Measurements from ENCODE around the gene XRN2. TPM values are rescaled to one million over a fixed set of nuclear protein-coding genes. Genes with fewer than 3 reads are reported as not detected.

XRN2 gene
- polyA plus RNA-seq, 3 donors = 104 to 114 (median 112) TPM

DNA sequence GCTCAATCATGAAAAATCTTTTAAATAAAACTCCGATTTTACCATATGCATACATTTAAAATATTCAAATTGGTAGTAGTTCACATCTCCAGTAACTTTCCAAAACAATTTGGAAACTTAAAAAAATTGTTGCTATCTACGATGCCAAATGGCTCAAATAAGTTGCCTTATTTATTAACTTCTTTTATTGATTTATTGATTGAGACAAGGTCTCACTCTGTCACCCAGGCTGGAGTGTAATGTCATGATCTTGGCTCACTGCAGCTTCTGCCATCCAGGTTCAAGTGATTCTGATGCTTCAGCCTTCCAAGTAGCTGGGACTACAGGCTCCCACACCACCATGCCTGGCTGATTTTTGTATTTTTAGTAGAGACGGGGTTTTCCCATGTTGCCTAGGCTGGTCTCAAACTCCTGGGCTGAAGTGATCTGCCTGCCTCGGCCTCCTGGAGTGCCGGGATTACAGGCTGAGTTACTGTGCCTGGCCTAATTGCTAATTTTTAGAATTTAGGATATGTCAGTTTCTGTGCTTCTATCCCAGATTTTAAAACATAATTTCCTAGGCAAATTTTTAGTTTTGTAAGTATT is 81.3 kb downstream of the XRN2 start:
- DNase-seq (ENCODE audit: low read depth in 3 of 3, low spot score in 2 of 3) = no peak

DNA sequence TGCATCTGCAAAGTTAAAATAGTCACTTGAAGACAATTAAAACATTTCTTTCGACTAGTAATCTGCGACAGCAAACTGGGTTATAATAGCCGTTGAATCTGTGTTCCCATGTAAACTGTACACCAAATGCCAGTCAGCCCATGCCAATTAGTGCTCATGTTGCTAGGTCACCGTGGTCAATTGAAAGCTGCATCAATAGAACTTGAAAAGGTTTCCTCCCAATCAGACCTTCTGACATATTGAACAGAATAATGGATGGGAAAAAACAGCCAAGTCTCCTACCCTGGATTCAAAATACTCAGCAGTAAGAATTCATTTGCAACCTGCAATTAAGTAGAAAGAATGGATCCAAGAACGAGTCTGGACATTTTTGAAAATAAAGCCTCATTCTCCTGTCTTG is 83.0 kb downstream of the XRN2 start:
- DNase-seq (ENCODE audit: low read depth in 3 of 3, low spot score in 2 of 3) = no peak

DNA sequence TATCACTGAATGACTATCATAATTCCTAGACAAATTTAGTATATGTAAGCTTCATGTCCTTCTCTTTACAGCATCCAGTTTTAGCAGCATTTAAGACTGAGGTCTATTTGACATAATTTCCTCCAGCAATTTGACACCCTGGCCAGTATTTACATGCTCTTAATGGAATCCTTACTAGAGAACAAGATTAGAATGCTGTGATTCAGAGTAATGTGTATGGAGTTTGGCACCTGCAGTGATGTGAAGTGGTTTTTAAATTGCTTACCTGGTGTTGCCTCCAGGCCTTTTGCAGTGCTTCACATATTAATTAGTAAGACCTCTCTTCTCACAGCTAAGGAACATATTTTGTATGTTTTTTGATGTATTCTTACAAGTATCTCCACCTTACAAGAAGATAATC is 84.4 kb downstream of the XRN2 start:
- no peak for DNase-seq (ENCODE audit: low read depth in 3 of 3, low spot score in 2 of 3)

DNA sequence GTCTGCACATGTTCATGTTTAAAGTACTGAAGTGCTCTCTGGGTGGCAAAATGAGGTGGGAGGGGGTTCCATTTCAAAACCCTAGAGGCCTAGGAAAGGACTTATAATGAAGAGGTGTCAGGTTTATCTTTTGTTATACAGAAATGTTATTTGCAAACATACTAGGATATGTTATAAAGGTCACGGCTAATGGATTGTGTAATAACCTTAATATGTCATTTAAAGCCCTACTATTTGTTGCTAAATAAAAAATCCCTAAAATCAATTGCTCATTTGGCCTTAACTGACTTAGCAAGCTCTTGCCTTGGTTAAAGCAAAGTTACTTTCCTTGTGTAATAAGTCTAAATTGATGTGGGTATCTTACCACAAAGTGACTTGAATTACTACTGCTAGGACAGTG is 85.4 kb downstream of the XRN2 start:
- no peak for DNase-seq (ENCODE audit: low read depth in 3 of 3, low spot score in 2 of 3)

DNA sequence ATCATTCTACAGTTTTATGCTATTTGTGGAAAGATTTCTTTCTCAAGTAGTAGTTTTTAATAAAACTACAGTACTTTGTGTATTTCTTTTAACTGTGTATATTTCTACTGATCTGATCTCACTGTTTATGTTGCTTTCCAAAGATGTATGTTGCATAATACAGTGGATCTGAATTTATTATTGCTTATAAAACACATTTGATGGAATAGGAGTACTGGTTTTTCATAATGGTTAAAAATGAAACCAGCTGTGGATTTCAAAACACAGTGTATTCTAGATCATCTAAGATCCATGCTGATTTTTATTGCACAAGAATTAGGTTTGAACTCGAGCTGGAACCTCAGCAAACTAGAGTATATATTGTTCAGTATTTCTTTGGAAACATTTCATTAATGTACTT is 86.2 kb downstream of the XRN2 start:
- DNase-seq (ENCODE audit: low read depth in 3 of 3, low spot score in 2 of 3) = no peak

DNA sequence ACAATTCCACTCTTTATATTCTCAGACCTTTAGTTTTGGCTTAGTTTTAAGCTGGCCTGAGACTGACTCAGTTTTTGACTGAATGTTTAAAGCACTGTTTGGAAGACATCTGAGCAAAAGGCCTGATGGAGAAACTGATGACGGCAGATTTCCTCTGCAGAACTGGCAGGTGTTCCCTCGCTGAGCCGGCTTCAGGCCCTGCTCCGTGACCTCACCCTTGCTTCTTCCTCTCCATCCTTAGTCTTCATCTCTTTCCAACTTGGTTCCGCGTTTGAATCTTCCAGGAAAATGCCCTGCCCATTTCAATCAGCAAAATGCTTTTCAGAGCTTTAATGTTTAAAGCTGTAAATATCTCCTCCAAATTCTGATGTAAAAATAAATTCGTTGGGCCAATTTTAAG is 87.6 kb downstream of the XRN2 start:
- no peak for DNase-seq (ENCODE audit: low read depth in 3 of 3, low spot score in 2 of 3)

DNA sequence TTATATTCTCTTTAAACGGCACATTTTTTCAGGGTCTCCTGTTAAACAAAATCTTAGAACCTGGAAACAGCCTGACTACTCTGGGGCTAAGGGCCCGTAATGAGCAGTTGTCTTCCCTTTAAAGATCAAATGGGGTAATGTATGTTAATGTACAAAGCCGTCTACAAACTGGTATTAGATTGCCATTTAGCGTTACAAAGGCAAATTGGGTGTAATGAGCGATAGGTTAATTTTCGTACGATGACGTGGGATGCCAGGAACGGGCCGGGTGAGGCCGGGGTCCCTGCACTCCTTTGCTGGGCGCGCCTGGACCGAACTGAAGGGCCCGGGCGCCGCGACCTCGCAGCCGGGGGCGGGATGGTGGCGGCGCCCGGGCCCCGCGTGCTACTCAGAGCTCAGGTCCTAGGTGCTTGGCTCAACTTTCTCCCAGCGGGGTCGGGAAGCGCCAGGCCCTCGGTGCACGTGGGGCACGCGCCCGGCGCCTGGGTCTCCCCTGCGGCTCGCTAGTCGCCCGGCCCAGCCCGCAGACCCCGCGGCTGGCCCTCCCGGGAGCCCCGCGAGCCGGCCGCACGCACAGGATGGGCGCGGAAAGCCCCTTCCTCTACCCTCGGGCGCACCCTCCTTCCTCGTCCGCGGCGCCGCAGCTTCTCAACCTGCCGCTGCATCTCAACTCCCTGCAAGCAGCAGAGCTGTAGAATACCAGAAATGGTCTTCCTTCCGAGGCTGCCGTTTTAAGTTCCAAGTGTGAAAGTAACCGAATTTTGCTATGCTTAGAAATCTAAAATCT is 88.2 kb downstream of the XRN2 start:
- DNase-seq (ENCODE audit: low read depth in 3 of 3, low spot score in 2 of 3) = no peak

DNA sequence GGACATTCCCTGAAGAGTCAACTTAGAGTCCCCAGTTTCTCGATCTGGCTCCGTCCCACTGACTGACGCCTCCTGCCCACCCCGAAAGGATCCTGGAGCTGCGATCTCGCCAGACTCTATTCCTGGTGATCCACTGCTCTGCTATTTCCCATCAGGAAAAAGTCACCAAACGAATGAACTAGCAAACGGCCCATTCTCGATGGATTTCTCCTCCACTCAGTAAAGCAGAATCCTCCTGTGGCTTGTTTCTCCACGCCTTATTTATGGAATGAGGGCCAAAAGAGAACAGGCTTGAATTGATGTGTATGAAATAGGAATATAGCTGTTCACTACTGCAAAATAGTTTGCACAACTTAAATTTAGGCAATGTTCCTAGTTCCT is 88.8 kb downstream of the XRN2 start:
- no peak for DNase-seq (ENCODE audit: low read depth in 3 of 3, low spot score in 2 of 3)

DNA sequence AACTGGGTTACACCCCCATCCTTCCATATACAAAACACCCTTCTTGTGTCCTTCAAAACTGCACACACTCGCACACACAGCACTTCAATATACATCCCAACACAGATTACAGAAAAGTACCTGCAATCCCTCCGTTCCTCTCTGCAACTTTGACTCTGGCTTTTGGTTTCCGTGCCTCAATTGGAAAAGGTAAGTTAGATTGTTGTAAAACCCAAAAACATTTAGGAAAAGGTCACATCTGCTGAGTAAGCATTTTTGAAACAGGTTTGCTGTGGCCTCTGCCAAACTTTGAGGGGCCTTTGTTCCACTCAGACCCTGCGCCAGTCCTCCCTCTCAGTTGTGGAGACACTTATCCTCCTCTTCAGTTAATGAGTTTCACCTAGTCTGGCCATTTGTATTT is 90.0 kb downstream of the XRN2 start:
- DNase-seq (ENCODE audit: low read depth in 3 of 3, low spot score in 2 of 3) = no peak

DNA sequence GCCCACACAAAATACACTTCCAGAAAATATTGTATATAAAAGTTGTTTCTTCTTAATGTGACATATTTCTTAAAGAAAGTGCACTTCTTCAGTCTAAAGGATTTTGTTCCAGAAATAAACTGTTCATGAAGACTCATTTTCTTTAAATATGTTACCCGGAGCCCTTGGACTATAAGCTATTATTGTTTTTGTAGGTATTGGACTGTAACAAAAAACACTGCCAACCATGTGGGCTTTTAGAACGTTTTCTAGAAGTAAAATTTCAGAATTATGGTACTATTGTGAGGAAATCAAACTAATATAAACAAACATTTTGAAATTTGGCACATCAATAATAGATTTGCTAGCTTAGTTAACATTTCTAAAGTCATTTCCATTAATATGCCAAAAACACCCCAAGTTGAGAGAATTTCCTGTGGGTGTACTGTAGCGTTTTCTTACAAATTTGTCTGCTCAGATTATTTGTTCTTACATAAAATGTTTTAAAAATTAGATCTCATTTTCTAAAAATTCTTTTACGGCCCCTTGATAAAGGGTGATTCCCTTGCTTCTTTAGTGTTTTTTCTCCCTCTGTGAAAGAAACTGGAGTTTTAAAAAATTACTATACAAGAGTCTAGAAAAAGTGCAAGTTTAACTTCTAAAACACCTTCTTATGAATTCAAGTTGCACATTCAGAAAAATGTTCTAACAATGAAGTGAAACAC is 90.8 kb downstream of the XRN2 start:
- no peak for DNase-seq (ENCODE audit: low read depth in 3 of 3, low spot score in 2 of 3)

DNA sequence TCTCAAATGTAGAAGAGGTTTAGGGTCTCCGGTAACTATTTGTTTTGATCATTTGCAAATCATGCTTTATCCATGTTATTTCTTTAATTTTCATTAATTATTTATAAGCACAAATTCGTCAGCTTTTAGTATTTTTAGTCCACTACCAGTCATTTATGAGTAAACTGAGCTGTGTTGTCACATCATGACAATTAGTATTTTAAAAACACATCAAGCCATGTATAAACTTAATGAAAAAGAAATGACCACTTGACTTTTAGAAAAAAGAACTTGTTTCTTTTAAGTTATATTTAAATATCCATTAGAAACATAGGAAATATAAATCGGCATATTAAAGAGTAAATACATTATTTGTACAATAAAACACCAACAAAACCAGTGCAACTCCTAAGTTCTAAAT is 91.4 kb downstream of the XRN2 start:
- DNase-seq (ENCODE audit: low read depth in 3 of 3, low spot score in 2 of 3) = no peak

DNA sequence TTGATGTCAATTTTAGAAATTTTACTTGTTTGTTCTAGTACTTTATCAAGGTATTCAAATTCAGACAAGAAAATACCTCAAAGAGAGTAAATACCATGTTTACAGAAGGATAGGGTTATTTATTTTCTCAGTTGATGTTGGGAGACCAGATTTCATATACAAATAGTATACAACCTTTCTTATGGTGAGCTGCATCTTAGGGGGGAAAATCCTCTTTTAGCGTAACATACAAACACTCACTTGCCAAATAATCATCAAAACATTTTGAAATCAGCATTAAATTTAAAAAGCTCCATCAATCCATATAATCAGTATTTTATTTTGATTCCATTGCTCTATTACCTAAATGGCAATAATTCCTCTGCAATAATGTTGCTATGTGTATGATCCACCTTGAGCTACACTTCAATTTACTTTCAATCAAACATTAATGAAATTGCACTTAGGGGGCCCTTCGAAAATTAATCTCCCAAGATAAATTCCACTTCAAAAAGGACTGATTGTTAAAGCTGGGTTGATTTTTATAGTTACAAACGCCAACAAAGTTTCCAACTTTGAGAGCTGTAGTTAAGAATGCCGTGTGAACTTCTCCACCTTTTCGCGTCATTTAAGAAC is 92.0 kb downstream of the XRN2 start:
- no peak for DNase-seq (ENCODE audit: low read depth in 3 of 3, low spot score in 2 of 3)

DNA sequence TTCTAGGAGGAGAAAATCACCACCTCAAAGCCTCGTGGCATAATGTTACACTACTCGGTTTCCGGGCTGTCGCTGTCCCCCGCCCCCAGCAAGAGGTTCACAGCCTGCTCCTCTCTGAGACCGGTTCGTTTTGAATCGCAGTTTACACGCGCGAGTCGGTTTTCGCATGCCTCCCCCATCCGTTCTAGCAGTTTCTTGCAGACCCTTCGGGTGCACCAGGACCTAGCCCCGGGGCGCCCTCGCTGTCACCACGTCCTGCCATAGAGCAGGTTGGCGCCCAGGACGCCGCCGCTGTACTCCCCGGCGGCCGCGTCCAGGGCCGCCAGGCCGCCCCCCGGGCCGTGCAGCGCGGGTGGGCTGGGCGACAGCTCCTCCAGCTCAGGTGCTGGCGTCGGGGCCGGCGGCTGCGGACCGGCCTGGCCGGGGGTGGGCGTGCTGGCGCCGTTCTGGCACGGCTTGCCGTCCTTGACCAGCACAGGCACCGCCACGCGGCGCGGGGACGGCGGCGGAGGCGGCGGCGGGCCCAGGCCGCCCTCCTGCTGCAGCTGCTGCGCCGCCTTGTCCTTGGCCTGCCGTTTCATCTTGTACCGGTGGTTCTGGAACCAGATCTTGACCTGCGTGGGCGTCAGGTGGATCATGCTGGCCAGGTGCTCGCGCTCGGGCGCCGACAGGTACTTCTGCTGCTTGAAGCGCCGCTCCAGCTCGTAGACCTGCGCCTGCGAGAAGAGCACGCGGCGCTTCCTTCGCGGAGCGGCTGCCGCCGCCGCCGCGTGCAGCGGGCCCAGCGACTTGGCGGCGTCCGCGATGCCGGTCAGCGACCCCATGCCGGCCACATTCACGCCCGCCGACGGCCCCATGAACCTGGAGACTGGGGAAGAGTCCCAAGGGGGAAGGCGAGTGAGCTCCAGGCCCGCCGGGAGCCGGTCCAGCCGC is 92.8 kb downstream of the XRN2 start:
- no peak for DNase-seq (ENCODE audit: low read depth in 3 of 3, low spot score in 2 of 3)

DNA sequence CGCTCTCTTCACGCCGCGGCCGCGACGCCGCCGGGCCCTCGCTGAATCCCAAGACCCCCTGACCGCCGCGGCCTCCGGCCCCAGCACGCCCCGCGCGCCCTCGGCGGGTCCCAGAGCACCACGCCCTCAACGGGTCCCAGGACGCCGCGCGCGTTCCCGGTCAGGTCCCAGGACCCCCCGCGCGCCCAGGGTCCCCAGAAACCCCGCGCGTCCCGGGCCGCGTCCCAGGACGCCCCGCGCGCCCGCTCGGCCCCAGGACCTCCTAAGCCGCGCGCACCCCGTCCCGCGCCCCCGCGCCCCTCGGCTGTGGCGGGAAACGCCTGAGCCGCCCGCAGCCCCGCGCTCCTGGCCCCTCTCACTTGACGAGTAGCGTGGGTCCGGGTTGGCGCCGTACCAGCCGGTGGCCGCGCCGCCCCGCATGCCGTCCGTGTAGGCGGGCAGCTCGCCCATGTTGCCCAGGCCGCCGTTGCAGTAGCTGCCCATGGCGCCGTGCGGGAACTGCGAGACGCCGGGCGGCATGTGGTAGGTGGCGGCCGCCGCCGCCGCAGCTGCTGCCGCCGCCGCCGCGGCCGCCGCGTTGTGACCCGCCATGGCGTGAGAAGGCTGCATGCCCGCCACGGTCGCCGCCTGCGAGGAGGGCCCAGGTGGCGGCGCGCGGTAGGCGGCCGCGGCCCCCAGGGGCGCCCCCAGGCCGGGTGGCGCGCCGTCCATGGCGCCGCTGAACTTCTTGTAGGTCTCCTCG is 93.6 kb downstream of the XRN2 start:
- DNase-seq (ENCODE audit: low read depth in 3 of 3, low spot score in 2 of 3) = no peak

DNA sequence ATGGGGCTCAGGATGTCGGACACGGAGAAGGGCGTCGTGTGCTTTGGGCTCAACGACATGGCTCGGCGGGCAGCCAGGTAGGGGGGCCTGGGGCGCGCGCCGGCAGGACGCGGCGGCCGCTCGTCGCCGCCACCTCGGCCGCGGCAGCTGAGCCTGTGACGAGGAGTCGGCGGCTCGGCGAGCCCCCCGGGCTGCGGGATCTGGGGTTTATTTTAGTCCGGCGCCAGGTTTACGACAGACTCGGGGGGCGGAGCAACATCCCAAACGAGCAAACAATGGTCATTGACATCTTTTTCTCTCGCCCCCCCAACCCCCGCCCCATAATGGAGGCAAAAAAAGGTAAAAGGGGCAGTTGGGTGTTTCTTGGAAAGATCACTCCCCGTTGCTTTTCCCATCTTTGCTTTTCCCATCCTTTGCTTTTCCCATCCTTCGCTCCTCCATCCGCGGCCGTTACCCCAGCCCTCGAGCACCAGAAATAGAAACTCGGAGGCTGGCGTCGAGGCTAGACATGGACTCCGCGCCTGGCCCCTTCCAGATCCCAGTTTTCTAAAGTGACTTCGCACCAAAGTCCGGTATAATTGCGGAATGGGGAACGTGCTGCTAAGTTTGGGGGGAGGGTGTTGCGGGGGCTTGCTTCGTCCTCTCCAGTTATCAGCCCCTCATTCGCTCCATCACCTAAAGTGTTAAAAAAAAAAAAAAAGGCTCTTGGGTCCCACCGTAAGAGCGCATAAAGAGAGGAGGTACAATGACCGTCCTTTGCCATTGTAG is 94.4 kb downstream of the XRN2 start, which contains the start of gene NKX2-4:
NKX2-4 (minus strand) TSS at position 186 of the 768 bp plus-strand sequence; CDS start at position 59, 127 bp downstream.
- DNase-seq (ENCODE audit: low read depth in 3 of 3, low spot score in 2 of 3) = no peak

DNA sequence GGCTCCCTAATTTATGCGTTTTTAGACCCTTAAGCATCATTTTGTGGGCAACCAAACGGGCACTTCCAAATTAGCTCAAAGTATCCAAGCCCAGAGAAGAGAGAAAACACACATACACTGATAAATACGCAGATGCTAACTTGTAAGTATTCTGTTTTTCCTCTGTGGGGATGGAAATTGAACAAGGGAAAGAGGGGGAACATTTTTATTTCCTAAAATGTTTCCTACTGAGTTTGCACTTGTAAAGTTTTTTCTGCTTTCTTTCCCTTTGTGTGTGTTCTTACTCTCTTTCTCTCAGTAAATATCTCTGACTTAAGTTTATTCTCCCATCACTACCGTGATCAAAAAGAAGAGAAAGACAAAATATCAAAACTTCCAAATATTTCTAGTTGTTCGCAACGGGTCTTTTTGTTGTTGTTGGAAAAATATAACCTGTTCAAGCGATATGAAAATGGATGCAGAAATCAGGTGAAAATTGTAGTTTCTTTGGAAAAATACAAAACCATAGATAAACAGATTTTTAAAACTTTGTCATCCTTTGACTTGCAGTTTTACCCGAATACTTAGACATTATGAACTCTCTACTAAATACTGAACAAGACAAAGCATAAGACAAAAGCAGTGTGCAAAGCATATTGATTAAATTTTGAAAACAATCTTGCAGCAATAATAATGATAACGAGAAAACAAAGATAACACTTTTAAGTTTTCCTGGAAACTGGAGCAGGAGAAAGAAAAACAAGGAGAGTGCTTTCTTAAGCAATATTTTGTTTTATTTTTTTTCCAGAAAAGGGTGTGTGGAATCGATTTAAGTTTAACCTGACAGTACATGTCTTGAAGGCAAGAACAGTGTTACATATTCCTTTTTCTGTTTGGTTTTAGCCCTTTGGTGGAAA is 95.2 kb downstream of the XRN2 start:
- DNase-seq (ENCODE audit: low read depth in 3 of 3, low spot score in 2 of 3) = no peak

DNA sequence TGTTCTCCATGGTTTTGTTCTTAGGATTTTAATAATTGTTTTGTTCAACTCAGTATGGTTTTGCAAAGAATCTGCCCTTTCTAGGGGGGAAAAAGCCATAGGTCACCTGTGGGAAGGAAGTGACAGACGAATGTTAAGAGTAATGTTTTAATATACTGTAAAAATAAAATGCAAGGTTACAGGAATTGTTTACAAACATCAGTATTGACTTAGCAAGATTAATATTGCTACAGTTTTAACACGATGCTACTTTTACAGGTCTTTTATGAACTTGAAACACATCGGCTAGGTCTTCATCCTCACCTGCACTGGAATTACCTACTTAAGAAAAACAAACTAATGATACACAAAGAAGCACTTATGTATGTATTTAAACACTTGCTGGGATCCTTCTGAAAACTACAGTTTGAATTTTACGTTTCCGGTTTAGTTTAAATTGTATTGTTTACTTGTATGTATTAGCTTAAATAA is 95.9 kb downstream of the XRN2 start:
- no peak for DNase-seq (ENCODE audit: low read depth in 3 of 3, low spot score in 2 of 3)

DNA sequence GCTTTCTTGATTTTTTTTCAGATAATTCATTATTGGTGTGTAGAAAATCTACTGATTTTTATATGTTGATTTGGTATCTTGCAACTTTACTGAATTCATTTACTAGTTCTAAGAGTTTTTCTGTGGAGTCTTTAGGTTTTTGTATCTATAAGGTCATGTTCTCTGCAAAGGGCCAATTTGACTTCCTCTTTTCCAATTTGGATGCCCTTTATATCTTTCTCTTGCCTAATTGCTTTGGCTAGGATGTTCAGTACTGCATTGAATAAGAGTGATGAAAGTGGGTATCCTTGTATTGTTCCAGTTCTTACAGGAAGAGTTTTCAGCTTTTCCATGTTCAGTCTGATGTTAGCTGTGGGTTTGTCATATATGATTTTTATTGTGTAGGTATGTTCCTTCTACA is 108.6 kb downstream of the XRN2 start:
- DNase-seq (ENCODE audit: low read depth in 3 of 3, low spot score in 2 of 3) = no peak
